Astrocyte (in vitro differentiated cells and primary cell): ENCODE results near the gene MYBL2. TPM values are rescaled to one million over a fixed set of nuclear protein-coding genes. Genes with fewer than 3 reads are reported as not detected.

Source experiments
- DNase-seq: peaks from one replicate; pipeline ENCODE4 v3.0.0-alpha.2; 2010; ENCODE audit warnings: low read depth
- FAIRE-seq: peaks from 2 replicates; lab custom pipeline; 2011; peaks lifted over from hg19 to GRCh38; lab: Jason Lieb, UNC
- H2AFZ ChIP-seq: 2 replicates; pipeline ENCODE4 v1.6.0; 2012; ENCODE audit warnings: low read depth, low read length, inconsistent platforms
- H3K27ac ChIP-seq: 2 replicates; pipeline ENCODE4 v1.5.1; 2011; ENCODE audit warnings: low read depth, low read length, inconsistent platforms
- H3K27me3 ChIP-seq: 2 replicates; pipeline ENCODE4 v1.6.0; 2011; ENCODE audit warnings: low read length, inconsistent platforms; ENCODE audit not compliant: insufficient read depth
- H3K36me3 ChIP-seq: 2 replicates; pipeline ENCODE4 v1.5.1; 2011; ENCODE audit warnings: low read length, inconsistent platforms; ENCODE audit not compliant: insufficient read depth
- H3K4me1 ChIP-seq: 2 replicates; pipeline ENCODE4 v1.5.1; 2011; ENCODE audit warnings: low read length, inconsistent platforms; ENCODE audit not compliant: insufficient read depth
- H3K4me2 ChIP-seq: 2 replicates; pipeline ENCODE4 v1.6.0; 2012; ENCODE audit warnings: low read length, inconsistent platforms
- H3K4me3 ChIP-seq: 2 replicates; pipeline ENCODE4 v1.5.1; 2011; ENCODE audit warnings: low read depth, mild to moderate bottlenecking, low read length, inconsistent platforms; ENCODE audit not compliant: insufficient read depth
- H3K79me2 ChIP-seq: 2 replicates; pipeline ENCODE4 v1.6.0; 2012; ENCODE audit warnings: mild to moderate bottlenecking, low read length, inconsistent platforms; ENCODE audit not compliant: insufficient read depth
- H3K9ac ChIP-seq: 2 replicates; pipeline ENCODE4 v1.6.0; 2012; ENCODE audit warnings: mild to moderate bottlenecking, low read length, inconsistent platforms
- H3K9me3 ChIP-seq: 2 replicates; pipeline ENCODE4 v1.5.1; 2012; ENCODE audit warnings: low read depth, mild to moderate bottlenecking, low read length, inconsistent platforms; ENCODE audit not compliant: insufficient read depth
- H4K20me1 ChIP-seq: 2 replicates; pipeline ENCODE4 v1.6.0; 2012; ENCODE audit warnings: low read length, inconsistent platforms; ENCODE audit not compliant: insufficient read depth
- H3K27ac Mint-ChIP-seq: one replicate; pipeline ENCODE4 v1.8.0; 2021; ENCODE audit warnings: mild to moderate bottlenecking, mixed read lengths; ENCODE audit not compliant: unreplicated experiment
- H3K27me3 Mint-ChIP-seq: one replicate; pipeline ENCODE4 v1.8.0; 2021; ENCODE audit warnings: low read depth, mixed read lengths; ENCODE audit not compliant: unreplicated experiment
- H3K36me3 Mint-ChIP-seq: one replicate; pipeline ENCODE4 v1.8.0; 2021; ENCODE audit warnings: low read depth, mixed read lengths; ENCODE audit not compliant: unreplicated experiment
- H3K4me1 Mint-ChIP-seq: one replicate; pipeline ENCODE4 v1.8.0; 2021; ENCODE audit warnings: low read depth, mixed read lengths; ENCODE audit not compliant: unreplicated experiment
- H3K4me3 Mint-ChIP-seq: one replicate; pipeline ENCODE4 v1.8.0; 2021; ENCODE audit warnings: mild to moderate bottlenecking, moderate library complexity, mixed read lengths; ENCODE audit not compliant: unreplicated experiment
- H3K9me3 Mint-ChIP-seq: one replicate; pipeline ENCODE4 v1.8.0; 2021; ENCODE audit warnings: mild to moderate bottlenecking, mixed read lengths; ENCODE audit not compliant: unreplicated experiment
- CTCF ChIP-seq: IDR thresholded peaks from 2 replicates; pipeline ENCODE4 v1.5.1; 2011; ENCODE audit warnings: low read depth, mild to moderate bottlenecking, inconsistent platforms, low read length, moderate library complexity; ENCODE audit not compliant: insufficient read depth
- EZH2 ChIP-seq: IDR thresholded peaks from 2 replicates; pipeline ENCODE4 v1.6.1; 2012; ENCODE audit warnings: mild to moderate bottlenecking, low read length, inconsistent platforms; ENCODE audit not compliant: insufficient read depth
- total RNA-seq: library from RNA; stranded (reverse); gene quantifications from 2 replicates; pipeline ENCODE4 v1.2.1, GENCODE V29; 2021

MYBL2 gene
- total RNA-seq, 1 donor from 2014 or later = 6.2 TPM

GRCh38 chr20:43681991-43682410 is 15.1 kb downstream of the MYBL2 start:
- Mint-ChIP-seq H3K27me3 (peaks cover 3% of the 10 kb centered on the region), H3K4me1 (no peaks in the 10 kb centered on the region), H3K36me3 (no peaks in the 10 kb centered on the region), H3K27ac (no peak overlapping the region), H3K4me3 (no peak overlapping the region), H3K9me3 (no peaks in the 10 kb centered on the region)
- FAIRE-seq (no peak), DNase-seq (no peak)
- Histone ChIP-seq H3K27me3 (no peaks in the 10 kb centered on the region), H3K4me1 (no peaks in the 10 kb centered on the region), H2AFZ (no peak overlapping the region), H3K4me2 (no peak overlapping the region), H3K36me3 (no peaks in the 10 kb centered on the region), H3K9ac (no peak overlapping the region), H3K4me3 (no peak overlapping the region), H3K79me2 (no peaks in the 10 kb centered on the region), H3K27ac (no peak overlapping the region), H3K9me3 (no peaks in the 10 kb centered on the region), H4K20me1 (peaks cover 4% of the 10 kb centered on the region)
- TF ChIP-seq EZH2 = no peak
- no peak for TF ChIP-seq CTCF

- Histone ChIP-seq H3K4me1 (no peaks in the 10 kb centered on the region), H3K27ac (no peak overlapping the region), H3K4me2 (no peak overlapping the region), H3K9ac (no peak overlapping the region), H3K27me3 (no peaks in the 10 kb centered on the region), H3K4me3 (no peak overlapping the region), H2AFZ (no peak overlapping the region), H3K36me3 (no peaks in the 10 kb centered on the region), H3K9me3 (no peaks in the 10 kb centered on the region), H4K20me1 (no peaks in the 10 kb centered on the region), H3K79me2 (no peaks in the 10 kb centered on the region)
- H3K27me3 Mint-ChIP-seq = peaks cover 3% of the 10 kb centered on the region
- no peaks in the 10 kb centered on the region for H3K9me3 Mint-ChIP-seq
- H3K27ac Mint-ChIP-seq = no peak overlapping the region
- TF ChIP-seq EZH2 (no peak), CTCF (no peak)
- FAIRE-seq = no peak
- no peak overlapping the region for H3K4me3 Mint-ChIP-seq
- no peaks in the 10 kb centered on the region for H3K4me1 Mint-ChIP-seq
- no peak for DNase-seq
- no peaks in the 10 kb centered on the region for H3K36me3 Mint-ChIP-seq
Observed at GRCh38 chr20:43682446-43682845, 15.5 kb downstream of the MYBL2 start.

- Histone ChIP-seq H3K4me1 (no peaks in the 10 kb centered on the region), H3K79me2 (no peaks in the 10 kb centered on the region), H3K9me3 (no peaks in the 10 kb centered on the region), H3K36me3 (no peaks in the 10 kb centered on the region), H3K4me2 (no peak overlapping the region), H4K20me1 (no peaks in the 10 kb centered on the region), H3K27ac (no peak overlapping the region), H3K4me3 (no peak overlapping the region), H2AFZ (no peak overlapping the region), H3K9ac (no peak overlapping the region), H3K27me3 (no peaks in the 10 kb centered on the region)
- no peaks in the 10 kb centered on the region for H3K9me3 Mint-ChIP-seq
- H3K27me3 Mint-ChIP-seq = no peaks in the 10 kb centered on the region
- TF ChIP-seq CTCF (no peak), EZH2 (no peak)
- H3K4me3 Mint-ChIP-seq = no peak overlapping the region
- no peaks in the 10 kb centered on the region for H3K36me3 Mint-ChIP-seq
- H3K4me1 Mint-ChIP-seq = no peaks in the 10 kb centered on the region
- H3K27ac Mint-ChIP-seq = no peak overlapping the region
- FAIRE-seq (no peak), DNase-seq (no peak)
Observed at GRCh38 chr20:43686820-43687219, 19.9 kb downstream of the MYBL2 start.
